AG04450 (cell line): ENCODE data around the gene NFKBIE. TPM values are rescaled to one million over a fixed set of nuclear protein-coding genes. Genes with fewer than 3 reads are reported as not detected.

Experiments used
- CTCF ChIA-PET: fragments of 300-600, 350-600 bp; formaldehyde crosslinking; extraction: SDS; loops from one replicate; lab custom pipeline; 2022; ENCODE audit warnings: antibody characterized with exemption, inconsistent platforms; lab: Charles Lee
- POLR2A ChIA-PET: fragments of 350-600 bp; formaldehyde crosslinking; extraction: SDS; loops from one replicate; lab custom pipeline; 2021; ENCODE audit warnings: antibody characterized with exemption, inconsistent platforms; lab: Yijun Ruan, JAX
- DNase-seq: peaks from one replicate; pipeline ENCODE4 v3.0.0-alpha.2; 2011; ENCODE audit warnings: low read depth, low spot score
- H3K27ac ChIP-seq: one replicate; pipeline ENCODE4 v1.5.1; 2012; ENCODE audit warnings: low read depth, low read length, control low read depth
- H3K27me3 ChIP-seq: one replicate; pipeline ENCODE4 v1.6.0; 2012; ENCODE audit warnings: low read length; ENCODE audit not compliant: control insufficient read depth, insufficient read depth
- H3K4me3 ChIP-seq: 2 replicates; pipeline ENCODE4 v1.5.1; 2011; ENCODE audit warnings: mild to moderate bottlenecking, low read depth, low read length, control low read depth
- H3K9me3 ChIP-seq: 2 replicates; pipeline ENCODE4 v1.5.1; 2012; ENCODE audit warnings: low read length; ENCODE audit not compliant: control insufficient read depth, insufficient read depth
- CTCF ChIP-seq: IDR thresholded peaks from 2 replicates; pipeline ENCODE4 v1.5.1; 2011; ENCODE audit warnings: low read depth, low read length, control low read depth, inconsistent platforms
- polyA plus RNA-seq: library from polyadenylated mRNA; depleted of rRNA; stranded (reverse); fragments of >200 nt; gene quantifications from 2 replicates; pipeline ENCODE4 v1.2.3, GENCODE V29; 2011

NFKBIE gene
- polyA plus RNA-seq, 1 experiment = 13.7 TPM

DNA sequence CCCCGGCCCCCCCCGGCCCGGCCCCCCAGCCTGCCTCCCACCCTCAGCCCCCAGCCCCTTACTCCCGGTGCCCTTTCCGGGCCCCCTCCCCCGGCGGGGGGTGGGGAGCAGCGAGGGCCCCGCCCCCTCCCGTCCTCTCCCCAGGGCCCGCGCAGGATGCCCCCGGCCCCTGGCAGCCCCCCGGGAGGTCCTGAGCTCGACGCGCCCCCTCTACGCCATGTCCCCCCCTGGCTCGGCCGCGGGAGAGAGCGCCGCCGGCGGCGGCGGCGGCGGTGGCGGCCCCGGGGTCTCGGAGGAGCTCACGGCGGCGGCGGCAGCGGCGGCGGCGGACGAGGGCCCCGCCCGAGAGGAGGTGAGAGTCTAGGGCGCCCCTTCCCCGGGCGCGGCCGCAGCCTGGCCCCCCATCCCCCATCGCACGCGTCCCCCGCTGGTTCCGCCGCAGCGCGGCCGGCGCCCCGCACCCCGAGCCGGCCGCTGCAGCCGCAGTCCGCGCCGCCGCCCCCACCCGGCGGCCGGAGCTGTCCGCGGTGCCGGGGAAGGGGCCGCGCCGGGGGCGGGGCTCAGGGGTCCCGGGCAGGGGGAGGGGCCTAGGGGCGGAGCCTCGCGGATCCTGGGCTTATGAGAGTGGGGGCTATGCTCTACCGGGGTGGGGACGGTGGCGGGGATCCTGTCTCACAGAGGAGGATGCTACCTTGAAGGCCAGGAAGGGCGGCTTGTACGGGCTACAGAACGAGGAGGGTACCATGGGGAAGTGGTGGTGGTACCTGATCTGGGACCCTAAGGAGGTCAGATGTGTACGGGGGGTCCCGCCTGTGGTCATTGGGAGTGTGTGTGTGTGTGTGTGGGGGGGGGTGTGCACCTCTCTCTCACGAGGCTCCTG lies 5.4 kb upstream of the NFKBIE start:
- ChIA-PET POLR2A (interaction anchor here (0.5 to 0.6 kb wide), 2 partner anchors 14 to 159 kb away, joined by 3 read pairs; no protein-coding TSS in a partner anchor), CTCF (interaction anchor here (0.6 to 6.0 kb wide), 4 partner anchors 24 to 83 kb away, joined by 3 to 93 read pairs (median 5); partner anchors contain the start of gene AARS2)
- DNase-seq = no peak
- Histone ChIP-seq H3K27me3 (peaks cover 63% of the 10 kb centered on the region), H3K27ac (no peak overlapping the region), H3K4me3 (peak overlapping the region; percentile 22; the same call in 1 of the 2 replicates), H3K9me3 (peaks cover 5% of the 10 kb centered on the region; the same call in 1 of the 2 replicates)
- no peak for TF ChIP-seq CTCF

DNA sequence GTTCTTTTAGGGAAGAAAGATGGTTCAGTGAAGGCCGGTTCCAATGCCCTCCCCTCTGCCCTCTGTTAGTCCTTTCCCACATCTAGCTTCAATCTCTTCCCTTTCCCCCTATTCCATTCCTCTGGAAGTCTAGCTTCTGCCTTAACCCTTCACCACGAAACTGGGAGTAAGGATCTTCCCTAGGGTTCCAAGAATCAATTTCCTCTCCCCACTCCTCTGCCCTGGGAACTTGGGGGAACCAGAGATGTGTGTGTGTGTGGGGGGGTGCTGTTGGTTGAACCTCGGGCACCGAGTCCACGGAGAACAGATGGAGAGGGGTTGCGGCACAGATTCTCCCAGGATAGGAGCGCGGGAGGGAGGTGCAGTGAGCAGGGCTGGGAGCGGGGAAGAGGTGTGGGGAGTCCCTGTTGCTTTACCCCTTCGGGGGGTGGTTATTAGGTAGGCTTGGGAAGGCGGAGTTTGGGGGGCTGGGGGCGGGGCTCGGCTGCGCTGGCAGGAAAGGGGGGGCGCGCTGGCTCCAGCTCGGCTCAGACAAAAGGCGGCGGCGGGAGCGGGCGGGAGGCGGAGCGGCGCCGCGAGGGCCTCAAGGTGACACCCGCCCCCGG lies 4.7 kb upstream of the NFKBIE start, which contains the start of gene TMEM151B:
TSS of gene TMEM151B (plus strand) at position 530 of the 605 bp plus-strand sequence. CDS start 293 bp downstream, outside the sequence.
- Histone ChIP-seq H3K4me3 (peak within 1 kb of the TSS; percentile 22; the same call in 1 of the 2 replicates), H3K9me3 (no peaks in the 10 kb centered on the region; the same call in 1 of the 2 replicates), H3K27me3 (peaks cover 58% of the 10 kb centered on the region), H3K27ac (no peak within 1 kb of the TSS)
- DNase-seq = no peak
- ChIA-PET POLR2A (interaction anchor here (0.6 kb wide), 1 partner anchor 13 kb away, joined by 3 read pairs; no protein-coding TSS in a partner anchor), CTCF (interaction anchor here (0.6 to 6.0 kb wide), 5 partner anchors 33 to 68 kb away, joined by 5 to 93 read pairs (median 6); partner anchors contain the start of gene AARS2)
- no peak for TF ChIP-seq CTCF

GRCh38 chr6:44269178-44269920 lies 4.0 kb upstream of the NFKBIE start:
- DNase-seq = no peak
- TF ChIP-seq CTCF = no peak
- H3K27me3 ChIP-seq = peaks cover 55% of the 10 kb centered on the region
- H3K4me3 ChIP-seq = no peak overlapping the region
- no peaks in the 10 kb centered on the region; the same call in 1 of the 2 replicates for H3K9me3 ChIP-seq
- ChIA-PET CTCF (interaction anchor here (0.6 to 6.0 kb wide), 7 partner anchors 15 to 69 kb away, joined by 4 to 93 read pairs (median 6); partner anchors contain the start of gene AARS2), POLR2A (no interaction called here)
- H3K27ac ChIP-seq = no peak overlapping the region

GRCh38 chr6:44268095-44268628 lies 2.8 kb upstream of the NFKBIE start:
- Histone ChIP-seq H3K4me3 (no peak overlapping the region), H3K27ac (no peak overlapping the region), H3K9me3 (no peaks in the 10 kb centered on the region; the same call in 1 of the 2 replicates), H3K27me3 (peaks cover 45% of the 10 kb centered on the region)
- ChIA-PET POLR2A (interaction anchor here (0.6 to 1.1 kb wide), 3 partner anchors 21 to 120 kb away, joined by 3 to 7 read pairs (median 5); partner anchors contain the start of gene HSP90AB1), CTCF (interaction anchor here (0.6 to 6.0 kb wide), 21 partner anchors 11 to 1122 kb away, joined by 3 to 93 read pairs (median 4); partner anchors contain the start of genes AARS2, CDC5L, SLC35B2 and SPATS1)
- TF ChIP-seq CTCF = peak; percentile 99
- DNase-seq = no peak
